ENCODE measurements around the gene PTPN4. TPM values are rescaled to one million over a fixed set of nuclear protein-coding genes. Genes with fewer than 3 reads are reported as not detected.

PTPN4 gene
- total and polyA plus RNA-seq, 2 donors (not counting 3 experiments of a cell fraction or from before 2014, with no cell fraction given): 6.8 to 29.6 TPM

DNA sequence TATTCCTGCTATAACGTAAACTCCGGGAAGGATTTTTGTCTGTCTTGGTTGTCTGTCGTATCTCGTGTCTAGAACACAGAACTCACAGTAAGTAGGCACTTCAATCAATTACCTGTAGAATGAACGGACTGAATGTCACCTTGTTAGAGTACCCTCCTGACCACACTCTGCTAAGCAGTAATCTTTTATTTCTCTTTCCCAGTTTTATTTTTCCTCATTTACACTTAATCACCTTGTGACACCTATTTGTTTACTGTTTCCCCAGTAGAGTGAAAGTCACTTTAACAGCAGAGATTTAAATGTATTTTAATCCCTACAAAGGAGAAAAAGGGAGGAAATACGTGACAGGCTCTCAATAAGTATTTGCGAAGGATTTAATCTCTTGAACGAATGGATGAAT is 252.6 kb downstream of the PTPN4 start:
- POLR2A ChIA-PET: interaction anchor here (0.6 to 0.7 kb wide), 2 partner anchors 22 to 30 kb away, joined by 3 to 9 read pairs; no protein-coding TSS in a partner anchor
- CTCF ChIA-PET: interaction anchor here (0.7 to 1.9 kb wide), 7 partner anchors 15 to 668 kb away, joined by 3 to 11 read pairs (median 4); partner anchors contain the start of gene TMEM177
- no peak overlapping the region for H3K27ac ChIP-seq (ENCODE audit: insufficient read depth, low read depth, low read length)
- FAIRE-seq (no peak), DNase-seq (ENCODE audit: low read depth, low spot score) (no peak)
- no peaks in the 10 kb centered on the region for H3K9me3 ChIP-seq (replicated peaks; ENCODE audit: control insufficient read depth, insufficient read depth, low read length)
- peak overlapping the region; percentile 35 to 88 (median 46) for H3K4me3 ChIP-seq (replicated peaks in 1 of 3; ENCODE audit: insufficient read depth in 1 of 3, low read depth in 1 of 3, low read length in 3 of 3)
- H3K9me1 ChIP-seq (replicated peaks; ENCODE audit: control insufficient read depth, extremely low read depth, insufficient read depth, low read length): no peaks in the 10 kb centered on the region
- intact Hi-C loops (cut with micrococcal nuclease) (loop anchor here (2.0 to 10.0 kb wide), 6 partner anchors 96 to 310 kb away; partner anchors contain the start of gene PTPN4), dilution Hi-C loops (cut with MboI; ENCODE audit: extremely low pct_ligation_motif_present, low sequenced_read_pairs) (no loop called here)
- no peaks in the 10 kb centered on the region for H3K36me3 ChIP-seq (ENCODE audit: control insufficient read depth in 2 of 2, extremely low read depth in 1 of 2, insufficient read depth in 2 of 2, low read length in 2 of 2)
- H3K79me2 ChIP-seq (ENCODE audit: control insufficient read depth, insufficient read depth, low read length): no peaks in the 10 kb centered on the region
- no TSS peak for BruUV-seq (replicated peaks)
- no peaks in the 10 kb centered on the region for H3K27me3 ChIP-seq (ENCODE audit: control insufficient read depth in 2 of 2, insufficient read depth in 2 of 2, low read length in 2 of 2)
- peaks cover 21% of the 10 kb centered on the region for H3K4me1 ChIP-seq (ENCODE audit: control insufficient read depth, extremely low read depth, insufficient read depth, low read length)
- H2AFZ ChIP-seq (ENCODE audit: low read depth, low read length): peak overlapping the region; percentile 86
- TF ChIP-seq GATA2 (IDR thresholded peaks at IDR 0.05; ENCODE audit: insufficient read depth, insufficient read length, low read depth, low read length): no peak
- no peak for TF ChIP-seq POLR2AphosphoS5 (IDR thresholded peaks at IDR 0.05; ENCODE audit: insufficient read depth, low read depth, low read length)
- TF ChIP-seq MYC (IDR thresholded peaks at IDR 0.05; ENCODE audit: low read depth, low read length): no peak
- TF ChIP-seq, protein P1, sequence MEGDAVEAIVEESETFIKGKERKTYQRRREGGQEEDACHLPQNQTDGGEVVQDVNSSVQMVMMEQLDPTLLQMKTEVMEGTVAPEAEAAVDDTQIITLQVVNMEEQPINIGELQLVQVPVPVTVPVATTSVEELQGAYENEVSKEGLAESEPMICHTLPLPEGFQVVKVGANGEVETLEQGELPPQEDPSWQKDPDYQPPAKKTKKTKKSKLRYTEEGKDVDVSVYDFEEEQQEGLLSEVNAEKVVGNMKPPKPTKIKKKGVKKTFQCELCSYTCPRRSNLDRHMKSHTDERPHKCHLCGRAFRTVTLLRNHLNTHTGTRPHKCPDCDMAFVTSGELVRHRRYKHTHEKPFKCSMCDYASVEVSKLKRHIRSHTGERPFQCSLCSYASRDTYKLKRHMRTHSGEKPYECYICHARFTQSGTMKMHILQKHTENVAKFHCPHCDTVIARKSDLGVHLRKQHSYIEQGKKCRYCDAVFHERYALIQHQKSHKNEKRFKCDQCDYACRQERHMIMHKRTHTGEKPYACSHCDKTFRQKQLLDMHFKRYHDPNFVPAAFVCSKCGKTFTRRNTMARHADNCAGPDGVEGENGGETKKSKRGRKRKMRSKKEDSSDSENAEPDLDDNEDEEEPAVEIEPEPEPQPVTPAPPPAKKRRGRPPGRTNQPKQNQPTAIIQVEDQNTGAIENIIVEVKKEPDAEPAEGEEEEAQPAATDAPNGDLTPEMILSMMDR (IDR thresholded peaks at IDR 0.05; ENCODE audit: extremely low read depth in 1 of 2, insufficient read depth in 1 of 2, low read depth in 1 of 2, low read length in 2 of 2): no peak
- TF ChIP-seq, protein P2, sequence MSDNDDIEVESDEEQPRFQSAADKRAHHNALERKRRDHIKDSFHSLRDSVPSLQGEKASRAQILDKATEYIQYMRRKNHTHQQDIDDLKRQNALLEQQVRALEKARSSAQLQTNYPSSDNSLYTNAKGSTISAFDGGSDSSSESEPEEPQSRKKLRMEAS (IDR thresholded peaks at IDR 0.05; ENCODE audit: insufficient read depth, insufficient read length): no peak
- no peak for TF ChIP-seq FOS (IDR thresholded peaks at IDR 0.05; ENCODE audit: borderline replicate concordance, insufficient read depth, low read length)
- TF ChIP-seq JUN (IDR thresholded peaks at IDR 0.05; ENCODE audit: borderline replicate concordance, insufficient read depth, insufficient read length, low read depth): no peak
- TF ChIP-seq EZH2 (IDR thresholded peaks at IDR 0.05; ENCODE audit: borderline replicate concordance, low read depth, low read length, severe bottlenecking): no peak
- no peak for TF ChIP-seq POLR2A (IDR thresholded peaks at IDR 0.05; ENCODE audit: low read depth, low read length)
- no peaks in the 10 kb centered on the region for H4K20me1 ChIP-seq (replicated peaks; ENCODE audit: control insufficient read depth, extremely low read depth, insufficient read depth, low read length)
- peak overlapping the region; percentile 52 for H3K9ac ChIP-seq (replicated peaks; ENCODE audit: extremely low read depth, insufficient read depth, low read length)
- H3K4me2 ChIP-seq (ENCODE audit: insufficient read depth, low read length): peak overlapping the region; percentile 98
